Mammary microvascular endothelial cell (primary cell): ENCODE measurements around the gene WDR3. TPM values are rescaled to one million over a fixed set of nuclear protein-coding genes. Genes with fewer than 3 reads are reported as not detected.

Experiments used
- total RNA-seq: library from RNA; depleted of rRNA; stranded (reverse); fragments of >200 nt; gene quantifications from 2 replicates; pipeline ENCODE4 v1.2.3, GENCODE V29; 2015

WDR3 gene
- total RNA-seq = 19.8 and 20.4 TPM in 2 replicates

DNA sequence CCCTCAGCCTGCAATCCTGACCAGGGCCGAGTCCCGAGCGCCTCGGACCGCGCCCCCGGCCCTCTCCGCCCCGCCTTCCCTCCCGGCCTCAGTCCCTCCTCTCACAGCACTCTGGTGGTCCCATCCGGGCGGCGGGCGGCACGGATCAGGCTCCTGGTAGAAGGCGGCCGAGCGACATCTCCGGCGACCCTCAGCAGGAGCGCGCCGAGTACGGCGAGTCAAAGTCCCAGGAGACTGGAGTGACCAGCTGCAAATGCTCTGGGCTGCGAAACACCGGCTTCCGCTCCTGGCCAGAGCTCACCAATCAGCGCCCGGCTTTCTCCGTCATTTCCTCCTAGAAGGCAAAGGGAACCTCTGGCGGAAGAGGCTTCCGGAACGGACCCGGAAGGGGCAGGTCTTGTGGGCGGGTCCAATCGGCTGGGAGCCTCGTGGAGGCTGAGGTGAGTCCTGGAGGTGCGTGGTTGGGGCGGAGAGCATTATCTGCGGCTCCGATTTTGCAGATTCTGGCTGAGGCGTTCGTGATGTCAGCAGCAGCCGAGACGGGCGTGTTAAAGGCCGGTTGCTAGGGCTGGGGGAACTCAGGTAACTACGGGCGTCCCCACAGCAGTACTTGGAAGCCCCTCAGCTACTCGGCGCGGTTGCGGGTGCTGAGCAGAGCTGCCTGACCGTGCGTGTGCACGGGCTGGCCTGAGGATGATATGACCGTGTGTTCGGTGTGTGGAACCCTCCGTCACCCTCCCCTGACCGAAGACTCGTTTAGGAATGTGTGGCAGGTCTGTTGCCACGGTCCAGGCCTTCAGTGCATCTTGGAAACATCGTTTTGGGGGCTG lies at the start of gene WDR3, which contains the start of gene GDAP2:
WDR3 (plus strand) TSS at position 397 of the 830 bp plus-strand sequence. CDS start 3,581 bp downstream, outside the sequence.
GDAP2 (minus strand) TSS at position 279 of the 830 bp plus-strand sequence. CDS start 9,264 bp downstream, outside the sequence.

Other genes with a start within 250 kb of the WDR3 start
- gene GDAP2, start 118 bp upstream of the WDR3 start, total RNA-seq = 11.0 and 11.4 TPM in 2 replicates